HepG2 (cell line): ENCODE results near the gene FAM149A. TPM values are rescaled to one million over a fixed set of nuclear protein-coding genes. Genes with fewer than 3 reads are reported as not detected.
A peak's percentile ranks its signal among the peaks of the same experiment; 100 is the strongest.

Experiments
- CEBPG ChIP-seq: IDR thresholded peaks from 2 replicates; pipeline ENCODE4 v1.6.1; 2016
- GZF1 ChIP-seq: sonication (generic); formaldehyde crosslinking; IDR thresholded peaks from 2 replicates; pipeline ENCODE4 v1.5.1; 2020; ENCODE audit warnings: mild to moderate bottlenecking, missing genetic modification reagents
- HMGXB3 ChIP-seq: sonication (generic); formaldehyde crosslinking; IDR thresholded peaks from 2 replicates; pipeline ENCODE4 v1.4.0; 2020; ENCODE audit warnings: missing genetic modification reagents, borderline replicate concordance
- HMGXB4 ChIP-seq, 2 experiments: sonication (generic) in 1 of 2; formaldehyde crosslinking in 1 of 2; IDR thresholded peaks; 2 replicates each; pipeline versions ENCODE4 v1.4.0 to v1.6.1; 2018 to 2020; ENCODE audit warnings: missing genetic modification reagents in 2 of 2, borderline replicate concordance in 1 of 2, low read depth in 1 of 2, mild to moderate bottlenecking in 1 of 2, missing biosample characterization in 1 of 2
- HOMEZ ChIP-seq: IDR thresholded peaks from 2 replicates; pipeline ENCODE4 v1.6.1; 2016; ENCODE audit warnings: low read depth
- MED1 ChIP-seq: sonication (generic); formaldehyde crosslinking; IDR thresholded peaks from 2 replicates; pipeline ENCODE4 v1.4.0; 2020; ENCODE audit warnings: missing genetic modification reagents
- SALL1 ChIP-seq: sonication (generic); formaldehyde crosslinking; IDR thresholded peaks from 2 replicates; pipeline ENCODE4 v1.8.0; 2022; ENCODE audit warnings: mild to moderate bottlenecking, missing genetic modification reagents
- SMC3 ChIP-seq: IDR thresholded peaks from 2 replicates; pipeline ENCODE4 v1.6.1; 2011; ENCODE audit warnings: low read length, improper control_type of control experiment
- SP140L ChIP-seq: sonication (generic); formaldehyde crosslinking; IDR thresholded peaks from 2 replicates; pipeline ENCODE4 v1.4.0; 2020; ENCODE audit warnings: missing genetic modification reagents, borderline replicate concordance
- SSRP1 ChIP-seq: IDR thresholded peaks from 2 replicates; pipeline ENCODE4 v1.6.1; 2016; ENCODE audit warnings: control low read depth
- STAG1 ChIP-seq: sonication (generic); formaldehyde crosslinking; IDR thresholded peaks from 2 replicates; pipeline ENCODE4 v1.4.0; 2020; ENCODE audit warnings: missing genetic modification reagents
- YY1 ChIP-seq: IDR thresholded peaks from 2 replicates; pipeline ENCODE4 v1.6.1; 2011; ENCODE audit warnings: low read length, low read depth, moderate library complexity, mild to moderate bottlenecking; ENCODE audit not compliant: insufficient read depth, insufficient replicate concordance
- ZKSCAN8 ChIP-seq: IDR thresholded peaks from 2 replicates; pipeline ENCODE4 v1.6.1; 2016; ENCODE audit warnings: borderline replicate concordance, missing genetic modification reagents, missing compliant biosample characterization
- ZNF30 ChIP-seq: sonication (generic); formaldehyde crosslinking; IDR thresholded peaks from 2 replicates; pipeline ENCODE4 v1.5.0; 2020; ENCODE audit warnings: mild to moderate bottlenecking, missing genetic modification reagents
- ZNF644 ChIP-seq: IDR thresholded peaks from 2 replicates; pipeline ENCODE4 v1.6.1; 2016; ENCODE audit warnings: low read depth
- ZNF782 ChIP-seq: sonication (generic); formaldehyde crosslinking; IDR thresholded peaks from 2 replicates; pipeline ENCODE4 v1.4.0; 2020; ENCODE audit warnings: missing genetic modification reagents, mild to moderate bottlenecking, borderline replicate concordance
- ZSCAN12 ChIP-seq: sonication (generic); formaldehyde crosslinking; IDR thresholded peaks from 2 replicates; pipeline ENCODE4 v1.9.0; 2021; ENCODE audit warnings: mild to moderate bottlenecking, missing genetic modification reagents
- polyA plus RNA-seq, 8 experiments: library from polyadenylated mRNA; depleted of rRNA in 3 of 8; stranded (reverse) in 7 of 8; unstranded in 1 of 8; fragments of >200 nt; fragmentation: Illumina TruSeq in 4 of 8; extraction: Trizol in 4 of 8; gene quantifications; 2 replicates each; pipeline versions ENCODE4 v1.2.1 to v1.2.3, GENCODE V29; 2011 to 2016; ENCODE audit warnings: low read depth in 4 of 8, missing spikeins in 1 of 8, mixed read lengths in 1 of 8; ENCODE audit not compliant: insufficient read depth in 1 of 8
- total RNA-seq, 5 experiments: library from RNA; depleted of rRNA; stranded (reverse); fragments of >200 nt; fragmentation: Illumina TruSeq; extraction: Trizol; gene quantifications; 2 replicates each; pipeline ENCODE4 v1.2.3, GENCODE V29; 2016; ENCODE audit warnings: low read depth in 1 of 5
- TF ChIP-seq, protein P1 (sequence below): IDR thresholded peaks from 2 replicates; pipeline ENCODE4 v1.6.1; 2016; ENCODE audit warnings: low read depth, borderline replicate concordance
- TF ChIP-seq, protein P2 (sequence below): sonication (generic); formaldehyde crosslinking; IDR thresholded peaks from 2 replicates; pipeline ENCODE4 v1.5.1; 2020; ENCODE audit warnings: missing genetic modification reagents, mild to moderate bottlenecking, borderline replicate concordance

The FAM149A gene
- total and polyA plus RNA-seq, 2 of the 13 experiments (the other 11 are each of a cell fraction or from before 2014, with no cell fraction given), result not detected

DNA sequence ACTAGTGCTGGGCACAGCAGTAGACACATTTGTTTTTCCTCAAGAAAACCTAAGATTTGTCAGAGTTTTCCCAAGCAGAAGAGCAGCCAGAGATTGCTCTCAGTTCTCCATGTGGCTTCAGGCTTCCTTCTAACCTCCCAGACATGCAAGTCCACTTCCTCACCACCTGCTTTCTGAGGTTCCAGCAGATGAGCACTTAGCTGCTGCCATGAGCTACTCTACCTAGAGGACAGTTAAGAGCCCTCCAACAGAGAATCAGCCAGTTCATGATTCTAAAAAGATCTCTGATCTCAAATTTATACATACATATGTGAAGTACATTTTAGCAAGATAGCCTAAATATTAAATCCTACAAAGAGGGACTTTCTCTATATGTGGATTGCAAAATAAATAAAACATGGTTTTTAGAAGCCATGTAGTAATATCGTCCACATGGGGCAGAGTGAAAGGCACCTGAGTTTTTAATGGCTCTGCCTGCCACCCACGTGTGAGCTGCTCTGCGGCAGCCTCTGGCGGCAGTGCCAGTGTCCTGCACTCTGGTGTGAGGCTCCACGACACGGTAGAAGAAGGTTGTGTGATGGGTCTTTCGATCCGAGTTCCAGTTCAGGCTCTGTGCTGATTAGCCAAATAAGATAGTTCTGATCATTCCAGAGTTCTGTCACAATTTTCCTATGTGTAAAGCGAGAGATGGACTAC, 97.2 kb downstream of the FAM149A start (continued):
- TF ChIP-seq HMGXB3 (CRISPR knock-in tag) (no peak), SP140L (CRISPR knock-in tag) (no peak), CEBPG (peak; percentile 33), ZNF30 (CRISPR knock-in tag) (no peak), MED1 (no peak), GZF1 (no peak), SSRP1 (CRISPR knock-in tag) (no peak), ZKSCAN8 (CRISPR knock-in tag) (no peak), SALL1 (CRISPR knock-in tag) (peak; percentile 75), ZNF644 (CRISPR knock-in tag) (peak; percentile 73; the same call in 1 of the 2 replicates), ZNF782 (CRISPR knock-in tag) (no peak), STAG1 (CRISPR knock-in tag) (peak; percentile 69), SMC3 (peak; percentile 63), HOMEZ (CRISPR knock-in tag) (0 out of 2 replicates have a peak, but pooled peaks have one; percentile 24), ZSCAN12 (CRISPR knock-in tag) (no peak), YY1 (peak; percentile 70), HMGXB4 (CRISPR knock-in tag; IDR thresholded peaks at IDR 0.05; ENCODE audit: borderline replicate concordance in 1 of 2, low read depth in 1 of 2) (peak in 1 of 2 experiments; percentile 76; a peak in 1 of 4 replicates)
- TF ChIP-seq, protein P1, sequence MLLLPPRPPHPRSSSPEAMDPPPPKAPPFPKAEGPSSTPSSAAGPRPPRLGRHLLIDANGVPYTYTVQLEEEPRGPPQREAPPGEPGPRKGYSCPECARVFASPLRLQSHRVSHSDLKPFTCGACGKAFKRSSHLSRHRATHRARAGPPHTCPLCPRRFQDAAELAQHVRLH (CRISPR knock-in tag), result 0 out of 2 replicates have a peak, but pooled peaks have one; percentile 64
- TF ChIP-seq, protein P2, sequence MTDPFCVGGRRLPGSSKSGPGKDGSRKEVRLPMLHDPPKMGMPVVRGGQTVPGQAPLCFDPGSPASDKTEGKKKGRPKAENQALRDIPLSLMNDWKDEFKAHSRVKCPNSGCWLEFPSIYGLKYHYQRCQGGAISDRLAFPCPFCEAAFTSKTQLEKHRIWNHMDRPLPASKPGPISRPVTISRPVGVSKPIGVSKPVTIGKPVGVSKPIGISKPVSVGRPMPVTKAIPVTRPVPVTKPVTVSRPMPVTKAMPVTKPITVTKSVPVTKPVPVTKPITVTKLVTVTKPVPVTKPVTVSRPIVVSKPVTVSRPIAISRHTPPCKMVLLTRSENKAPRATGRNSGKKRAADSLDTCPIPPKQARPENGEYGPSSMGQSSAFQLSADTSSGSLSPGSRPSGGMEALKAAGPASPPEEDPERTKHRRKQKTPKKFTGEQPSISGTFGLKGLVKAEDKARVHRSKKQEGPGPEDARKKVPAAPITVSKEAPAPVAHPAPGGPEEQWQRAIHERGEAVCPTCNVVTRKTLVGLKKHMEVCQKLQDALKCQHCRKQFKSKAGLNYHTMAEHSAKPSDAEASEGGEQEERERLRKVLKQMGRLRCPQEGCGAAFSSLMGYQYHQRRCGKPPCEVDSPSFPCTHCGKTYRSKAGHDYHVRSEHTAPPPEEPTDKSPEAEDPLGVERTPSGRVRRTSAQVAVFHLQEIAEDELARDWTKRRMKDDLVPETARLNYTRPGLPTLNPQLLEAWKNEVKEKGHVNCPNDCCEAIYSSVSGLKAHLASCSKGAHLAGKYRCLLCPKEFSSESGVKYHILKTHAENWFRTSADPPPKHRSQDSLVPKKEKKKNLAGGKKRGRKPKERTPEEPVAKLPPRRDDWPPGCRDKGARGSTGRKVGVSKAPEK, result no peak
